NOMO-1 treated with dmso at 0.1 percent for 144 hours (cell line): ENCODE results near the gene GRB10.

Source experiments
- DNase-seq: peaks from one replicate; lab custom pipeline; 2025; ENCODE audit not compliant: unreplicated experiment; lab: John Stamatoyannopoulos, UW

Gene GRB10

GRCh38 chr7:50782375-50783208 lies at the start of gene GRB10:
Gene GRB10 (minus strand): TSS chr7:50782896. CDS start chr7:50732322, 50,574 bp downstream.
- DNase-seq, result no peak

DNA sequence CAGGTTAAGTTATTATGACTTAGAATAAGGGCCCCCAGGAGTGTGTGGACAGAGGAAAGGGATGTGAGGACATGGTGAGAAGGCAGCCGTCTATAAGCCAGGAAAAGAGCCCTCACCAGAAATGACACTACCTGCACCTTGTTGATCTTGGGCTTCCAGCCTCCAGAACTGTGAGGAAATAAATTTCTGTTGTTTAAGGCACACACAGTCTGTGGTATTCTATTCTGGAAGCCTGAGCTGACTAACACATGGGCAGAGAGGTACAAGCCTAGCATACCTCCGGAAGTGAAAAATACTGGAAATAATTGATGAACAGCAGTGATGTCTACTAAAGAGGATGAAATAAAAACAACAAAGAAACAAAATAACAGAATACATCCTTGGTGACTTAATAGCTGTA lies 46.1 kb upstream of the GRB10 start:
- no peak for DNase-seq

GRCh38 chr7:50828116-50828515 lies 45.4 kb upstream of the GRB10 start:
- no peak for DNase-seq

DNA sequence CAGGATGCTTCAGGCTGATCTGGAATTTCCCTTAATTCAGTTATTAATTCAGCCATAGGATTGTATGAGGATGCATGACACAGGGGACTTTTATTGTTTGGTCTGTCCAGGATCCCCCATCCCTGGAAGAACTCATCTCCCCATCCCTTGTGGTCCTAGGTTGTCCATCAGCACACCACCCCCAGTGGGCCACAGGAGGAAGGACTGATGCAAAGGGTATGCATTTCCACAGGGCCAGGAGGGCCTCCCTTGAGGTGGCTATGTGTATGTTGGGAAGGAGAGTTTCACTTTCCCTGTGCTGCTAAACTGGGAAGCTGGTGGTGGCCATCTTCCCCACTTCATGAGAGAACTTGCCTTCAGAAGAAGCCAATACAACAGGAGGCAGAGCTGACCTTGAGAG lies 44.6 kb upstream of the GRB10 start:
- no peak for DNase-seq

GRCh38 chr7:50826371-50827172 lies 43.9 kb upstream of the GRB10 start:
- no peak for DNase-seq

DNA sequence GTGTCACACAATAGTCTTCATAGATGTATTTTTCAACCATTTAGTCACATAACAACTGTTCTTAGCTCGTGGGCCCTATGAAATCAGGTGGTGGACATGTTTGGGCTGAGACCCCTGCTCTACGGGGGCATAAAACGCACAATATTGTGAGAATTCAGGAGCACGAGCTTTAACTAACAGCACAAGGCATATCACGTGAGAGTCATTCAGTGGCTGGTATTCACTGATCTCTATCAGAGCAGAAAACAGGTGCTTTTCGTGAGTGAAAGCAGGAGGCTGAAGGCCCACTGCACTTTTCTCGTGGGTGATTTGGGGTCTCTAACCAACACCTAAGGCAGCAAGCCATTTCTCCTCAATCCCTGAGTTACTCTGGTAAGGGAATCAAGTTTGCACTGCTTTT lies 42.8 kb upstream of the GRB10 start:
- DNase-seq, result no peak

- no peak for DNase-seq
Measured at GRCh38 chr7:50824882-50825281, 42.2 kb upstream of the GRB10 start.

DNA sequence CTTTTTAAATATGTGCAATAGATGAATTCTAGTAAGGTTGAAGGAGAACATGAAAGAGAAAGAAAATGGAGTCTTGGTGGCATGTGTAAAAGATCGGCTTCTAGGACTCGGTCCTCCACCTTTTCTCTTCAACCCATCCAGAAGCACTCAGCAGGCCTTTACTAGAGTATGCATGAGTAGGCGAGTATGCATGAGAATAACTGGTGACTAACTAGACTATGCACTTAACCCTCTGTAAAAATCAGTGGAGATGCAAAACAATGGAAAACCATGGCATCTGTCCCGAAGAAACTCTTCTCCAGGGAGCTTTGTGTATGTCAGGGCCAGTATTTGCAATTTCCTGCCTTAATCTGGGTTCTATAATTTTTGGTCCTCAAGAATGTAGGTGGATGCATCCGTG lies 40.0 kb upstream of the GRB10 start:
- no peak for DNase-seq

GRCh38 chr7:50822110-50822509 lies 39.4 kb upstream of the GRB10 start:
- no peak for DNase-seq

GRCh38 chr7:50821457-50822008 lies 38.8 kb upstream of the GRB10 start:
- no peak for DNase-seq

GRCh38 chr7:50818324-50818723 lies 35.6 kb upstream of the GRB10 start:
- DNase-seq, result no peak

GRCh38 chr7:50817561-50817960 lies 34.9 kb upstream of the GRB10 start:
- DNase-seq, result no peak

GRCh38 chr7:50815138-50815537 lies 32.4 kb upstream of the GRB10 start:
- DNase-seq, result no peak

DNA sequence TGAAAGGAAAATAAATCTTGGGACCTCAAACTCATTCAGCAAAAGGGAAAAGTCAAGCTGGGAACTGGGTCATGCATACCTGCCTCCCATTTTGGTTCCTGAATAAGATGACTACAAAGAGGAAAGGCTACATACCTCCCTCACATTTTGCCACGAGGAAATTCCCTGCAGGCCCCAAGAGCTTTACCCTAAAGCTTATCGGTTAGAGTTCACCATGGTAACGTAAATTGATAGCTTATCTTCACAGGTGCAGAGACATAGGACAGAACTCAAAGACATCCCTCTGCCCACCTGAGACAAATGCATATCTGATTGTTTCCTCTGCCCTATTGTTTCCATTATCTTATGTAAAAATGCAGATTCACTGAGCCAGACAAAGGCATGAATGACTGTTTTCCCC lies 31.5 kb upstream of the GRB10 start:
- DNase-seq, result no peak

GRCh38 chr7:50812841-50813475 lies 30.3 kb upstream of the GRB10 start:
- no peak for DNase-seq

DNA sequence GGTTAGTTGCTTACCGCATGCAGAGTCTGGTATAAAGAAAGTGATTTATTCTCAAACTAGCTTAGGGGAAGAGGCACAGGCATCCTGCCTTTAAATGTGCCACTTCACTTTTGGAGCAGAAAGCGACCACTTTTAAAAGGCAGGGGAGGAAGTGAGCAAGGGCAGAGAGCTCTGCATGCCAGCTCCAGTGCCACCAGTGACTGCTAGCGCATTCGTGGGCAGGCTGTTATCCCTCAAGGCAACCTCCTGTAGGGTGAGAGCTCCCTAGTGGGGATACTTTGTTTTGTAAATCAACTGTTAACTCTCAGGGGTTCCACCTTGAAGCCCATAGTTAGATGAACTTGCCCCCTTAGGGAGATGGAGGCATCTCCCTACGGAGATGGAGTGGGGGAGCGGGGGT lies 29.4 kb upstream of the GRB10 start:
- DNase-seq, result no peak

- no peak for DNase-seq
Measured at GRCh38 chr7:50808282-50808888, 25.7 kb upstream of the GRB10 start.

- DNase-seq, result no peak
Measured at GRCh38 chr7:50807026-50807730, 24.5 kb upstream of the GRB10 start.

- DNase-seq, result no peak
Measured at GRCh38 chr7:50806143-50806542, 23.4 kb upstream of the GRB10 start.

DNA sequence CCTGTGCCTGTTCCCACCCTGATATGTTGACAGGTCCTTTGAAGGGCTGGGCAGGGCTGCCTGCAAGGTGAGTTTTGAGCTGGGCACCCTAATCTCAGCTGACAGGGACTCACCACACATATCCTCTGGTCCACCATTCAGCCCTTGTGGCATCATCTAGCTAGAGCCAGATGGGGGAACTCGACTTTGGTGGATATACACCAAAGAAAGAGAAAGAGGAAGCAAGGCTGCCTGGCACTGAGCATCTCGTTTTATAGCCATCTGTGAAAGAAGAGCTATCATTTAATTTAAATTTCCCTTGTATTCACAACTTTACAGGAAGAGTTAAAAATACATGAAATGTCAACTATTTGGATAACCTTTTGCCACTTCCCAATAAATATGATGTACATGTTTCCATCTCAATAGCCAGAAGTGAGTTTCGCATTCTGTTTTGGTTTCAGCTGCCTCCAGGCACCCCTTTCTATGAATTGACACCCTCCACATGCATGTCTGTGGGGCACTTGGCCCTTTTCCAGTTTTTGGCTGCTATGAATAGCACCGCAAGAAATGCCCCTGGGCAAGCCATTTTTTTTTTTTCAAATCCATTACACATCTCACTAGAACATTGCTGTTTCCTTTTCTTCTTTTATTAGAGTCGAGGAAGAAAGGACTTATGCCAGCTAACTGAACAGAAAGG lies 22.9 kb upstream of the GRB10 start:
- no peak for DNase-seq
